HG03060 (cell line): ENCODE data around the gene ITPRID2.
"Not testable (repeated sequence)": the region's sequence is repeated elsewhere in the genome, so short reads cannot be mapped to it uniquely, and the experiment has no call there.

ENCODE experiments used
- ATAC-seq: cut with Tn5 transposase; IDR thresholded peaks from one replicate; pipeline ENCODE4 v1.9.1; 2021; ENCODE audit warnings: low read depth, moderate number of reproducible peaks; ENCODE audit not compliant: unreplicated experiment

The ITPRID2 gene

DNA sequence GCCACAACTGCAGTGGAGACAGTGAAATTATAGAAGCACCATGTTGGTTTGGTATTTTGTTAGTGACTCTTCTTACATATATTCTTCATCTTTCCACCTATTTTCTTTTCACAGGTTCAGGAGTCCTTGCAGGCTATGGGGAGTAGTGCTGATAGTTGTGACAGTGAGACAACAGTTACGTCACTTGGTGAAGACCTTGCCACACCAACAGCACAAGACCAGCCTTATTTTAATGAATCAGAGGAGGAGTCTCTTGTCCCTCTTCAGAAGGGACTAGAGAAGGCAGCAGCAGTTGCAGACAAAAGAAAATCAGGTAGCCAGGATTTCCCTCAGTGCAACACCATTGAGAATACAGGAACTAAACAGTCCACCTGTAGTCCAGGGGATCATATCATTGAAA lies 23.6 kb downstream of the ITPRID2 start:
- ATAC-seq = no peak

DNA sequence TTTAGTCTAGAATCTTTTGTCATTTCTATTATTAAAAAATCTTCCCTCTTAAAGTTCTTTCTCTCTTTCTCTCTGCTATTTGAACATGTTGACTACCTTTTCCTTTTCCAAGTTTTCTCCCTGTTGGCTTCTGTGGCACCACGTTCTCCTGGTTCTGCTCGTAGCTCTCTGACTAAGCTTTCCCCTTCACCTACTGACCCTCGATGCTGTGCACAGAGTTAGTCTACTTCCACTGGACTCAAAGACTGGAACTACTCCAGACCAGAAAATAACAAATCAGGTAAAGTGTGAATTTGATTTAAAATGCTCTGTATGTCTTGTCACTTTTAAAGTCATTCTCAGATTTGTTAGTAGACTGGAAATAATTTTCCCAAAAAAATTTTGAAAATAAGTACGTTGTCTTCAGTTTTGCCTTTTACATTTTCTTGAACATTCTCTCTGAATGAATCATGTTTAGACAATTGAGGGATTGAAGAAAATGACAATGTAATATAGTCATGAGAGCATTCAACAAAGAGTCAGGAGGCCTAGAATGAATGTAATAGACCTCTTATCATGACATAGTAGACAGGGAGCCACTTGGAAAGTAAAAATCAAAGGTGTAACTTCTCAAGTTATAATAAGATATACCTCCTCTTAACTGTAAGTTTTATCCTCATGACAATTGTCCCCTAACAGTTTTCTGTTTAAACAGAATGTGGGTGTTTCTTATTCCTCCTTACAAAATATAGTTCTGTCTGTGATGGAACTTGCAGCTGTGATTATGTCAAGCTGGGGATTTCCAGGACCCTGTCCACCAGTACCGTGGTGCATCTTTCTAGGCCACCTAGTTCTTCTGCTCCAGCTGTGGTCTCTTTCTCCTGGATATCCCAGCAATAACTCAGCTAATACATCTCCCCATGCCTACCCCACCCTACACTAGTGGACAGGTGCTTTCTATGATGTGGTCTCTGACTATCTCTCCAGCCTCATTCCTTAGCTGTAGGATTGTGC lies 25.5 kb downstream of the ITPRID2 start:
- ATAC-seq = no peak

DNA sequence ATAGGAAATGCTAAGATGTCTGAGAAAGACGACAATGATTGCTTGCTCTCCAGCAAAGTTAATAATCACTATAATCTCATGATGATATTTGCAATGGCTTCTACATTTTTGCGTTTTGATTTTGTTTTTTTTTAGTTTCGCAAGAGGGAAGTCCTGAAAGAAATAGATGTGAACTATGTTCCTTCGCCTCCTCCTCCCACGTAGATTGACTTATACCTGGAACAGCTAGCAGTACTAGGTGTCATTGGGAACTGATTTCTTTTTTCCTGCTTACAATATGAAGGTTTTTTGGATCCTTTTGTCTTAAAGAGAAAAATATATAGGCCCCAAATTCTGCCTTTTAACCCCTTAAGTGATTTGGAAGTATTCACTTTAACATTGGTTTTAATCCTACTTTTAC lies 26.7 kb downstream of the ITPRID2 start:
- no peak for ATAC-seq

DNA sequence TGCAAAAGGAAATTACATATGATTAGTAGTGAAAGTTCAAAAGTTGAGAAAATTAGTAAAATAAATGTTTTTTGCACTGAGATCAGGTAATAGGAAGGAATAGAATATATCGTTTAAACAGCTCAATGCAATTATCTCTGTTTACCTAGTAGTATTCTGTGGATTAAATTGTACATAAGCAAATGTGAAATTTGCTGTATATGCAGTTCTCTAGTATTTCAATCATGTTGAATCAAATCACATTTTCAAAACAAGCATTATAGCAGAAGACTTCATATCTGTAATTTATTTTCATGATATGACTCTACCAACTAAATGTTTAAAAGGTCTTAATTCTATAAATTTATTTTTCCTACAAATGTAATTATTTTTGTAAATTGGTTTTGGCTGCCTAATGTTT lies 31.6 kb downstream of the ITPRID2 start:
- no peak for ATAC-seq

DNA sequence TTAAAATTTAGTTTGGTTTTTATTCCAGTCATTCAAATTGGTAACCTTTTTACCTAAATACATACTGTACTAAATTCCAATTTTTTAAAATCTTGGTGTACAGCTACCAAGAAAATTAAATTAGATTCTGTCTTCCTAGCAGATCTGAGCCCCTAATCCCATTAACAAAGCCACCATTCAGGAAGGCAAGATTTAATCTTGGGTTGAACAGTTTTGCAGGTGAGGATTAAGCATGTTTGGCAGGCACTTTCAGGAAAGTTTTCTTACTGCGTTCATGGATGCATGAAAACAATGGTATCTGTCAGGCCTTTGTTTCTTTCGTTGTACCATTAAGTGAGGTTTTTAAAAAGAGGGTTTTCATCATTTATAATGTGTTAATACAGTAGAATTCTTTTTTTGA lies 32.8 kb downstream of the ITPRID2 start:
- ATAC-seq = no peak

DNA sequence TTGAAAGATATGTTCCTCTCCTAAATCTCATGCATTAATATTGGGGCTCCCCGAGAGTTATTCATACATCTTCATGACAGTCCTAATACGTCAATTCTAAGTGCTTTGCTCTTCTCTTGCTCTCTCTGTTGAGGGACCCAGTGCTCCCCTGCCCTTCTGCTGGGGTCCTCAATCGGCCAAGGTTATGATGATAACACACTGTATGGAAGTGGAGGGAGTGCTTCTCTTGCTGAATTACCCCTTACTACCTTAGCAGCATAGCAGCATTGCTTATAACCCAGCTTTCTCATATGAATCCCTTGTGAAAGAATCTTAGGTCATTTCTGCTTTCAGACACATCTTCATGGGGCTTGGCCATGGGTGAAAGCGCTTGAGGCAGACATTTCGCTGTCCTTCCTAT lies 43.2 kb downstream of the ITPRID2 start:
- no peak for ATAC-seq

DNA sequence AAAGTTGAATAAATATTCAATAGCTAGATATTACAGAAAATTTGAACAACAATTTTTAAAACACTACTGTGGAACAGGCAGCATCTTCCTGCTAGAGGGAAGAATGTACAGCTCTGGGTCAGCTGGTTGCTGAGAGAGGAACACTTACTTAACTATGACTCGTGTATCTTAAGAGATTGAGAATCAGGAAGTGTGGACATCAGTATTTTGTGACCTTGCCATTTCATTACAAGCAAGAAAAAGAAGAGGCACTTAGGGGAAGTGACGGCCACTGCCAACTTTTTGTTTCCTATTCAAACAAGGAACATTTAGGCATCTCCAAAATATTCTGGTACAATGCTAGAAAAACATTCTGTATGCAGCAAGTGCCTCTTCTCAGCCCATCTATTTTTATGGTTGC lies 45.9 kb downstream of the ITPRID2 start:
- no peak for ATAC-seq

DNA sequence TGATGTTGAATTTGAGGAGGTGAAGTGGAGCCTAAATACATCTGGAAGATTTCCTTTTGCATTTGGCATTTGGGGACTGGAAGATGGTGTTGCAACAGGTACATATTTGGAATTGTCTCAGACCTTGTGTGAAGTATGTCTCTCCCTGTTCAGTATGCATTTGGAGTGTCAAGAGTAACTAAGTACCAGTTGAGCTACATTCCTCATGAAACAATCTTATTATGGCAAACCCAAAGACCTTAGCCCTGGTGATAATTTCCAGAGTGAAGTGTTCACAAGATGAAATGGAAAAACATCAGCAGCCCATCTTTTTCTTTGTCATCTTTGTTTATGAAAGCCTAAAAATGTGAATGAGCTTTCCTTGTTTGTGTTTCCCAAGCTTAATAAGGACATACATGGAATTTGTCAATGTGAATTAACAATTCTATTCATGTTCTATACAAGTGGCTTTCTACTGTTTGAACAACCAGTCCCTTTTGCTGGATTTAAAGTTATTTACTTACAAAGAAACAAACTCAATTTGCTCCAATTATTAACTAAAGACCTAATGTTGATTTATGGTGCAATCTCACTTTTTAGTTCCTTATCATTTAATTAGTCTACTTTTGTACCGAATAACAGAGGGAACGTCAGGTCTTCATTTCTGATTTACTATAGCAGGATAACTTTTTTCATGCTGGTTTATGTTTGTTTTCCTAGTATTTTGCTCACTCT lies 52.0 kb downstream of the ITPRID2 start:
- no peak for ATAC-seq

DNA sequence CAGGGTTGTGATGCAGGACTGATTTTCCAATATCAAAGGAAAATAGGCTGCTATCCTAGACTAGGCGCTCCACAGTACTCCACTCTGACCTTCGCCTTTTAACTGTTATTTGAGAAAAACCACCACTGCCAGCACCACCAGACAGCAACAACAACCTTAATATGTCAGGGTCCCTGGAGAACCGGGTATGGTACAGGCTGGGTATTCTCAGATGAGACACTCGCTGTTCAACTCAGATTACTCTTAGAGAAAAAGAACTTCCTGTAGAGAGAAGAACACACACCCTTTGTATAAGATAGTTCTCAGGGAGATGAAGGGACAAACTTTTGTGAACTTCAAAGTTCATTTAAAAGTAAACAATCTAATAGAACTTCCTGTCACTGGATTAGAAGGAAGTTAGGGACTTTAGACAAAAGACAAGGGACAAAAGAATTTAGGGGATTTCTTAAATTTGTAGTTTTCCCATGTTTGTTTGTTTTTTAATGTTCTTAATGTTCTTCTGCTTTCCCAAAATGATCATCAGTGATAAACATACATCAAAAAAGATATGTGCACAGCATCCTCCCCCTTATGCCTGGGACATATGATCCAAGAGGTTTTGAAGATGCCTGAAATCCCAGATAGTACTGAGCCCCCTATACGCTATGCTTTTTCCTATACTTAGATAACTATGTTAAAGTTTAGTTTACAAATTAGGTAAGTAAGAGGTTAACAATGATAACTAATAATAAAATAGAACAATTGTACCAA lies 52.8 kb downstream of the ITPRID2 start:
- no peak for ATAC-seq

DNA sequence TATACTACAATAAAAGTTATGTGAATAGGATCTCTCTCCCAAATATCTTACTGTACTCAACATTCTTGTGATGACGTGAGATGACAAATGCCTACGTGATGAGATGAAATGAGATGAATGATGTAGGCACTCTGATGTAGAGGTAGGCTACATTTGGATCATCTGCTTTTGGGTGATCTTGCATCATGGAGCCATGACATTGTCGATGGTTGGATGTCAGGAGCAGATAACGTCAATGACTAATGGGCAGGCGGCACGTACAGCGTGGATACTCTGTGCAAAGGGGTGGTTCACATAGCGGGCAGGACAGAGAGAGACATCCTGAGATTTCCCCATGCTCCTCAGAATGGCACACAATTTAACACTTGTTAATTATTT lies 53.4 kb downstream of the ITPRID2 start:
- ATAC-seq = no peak

DNA sequence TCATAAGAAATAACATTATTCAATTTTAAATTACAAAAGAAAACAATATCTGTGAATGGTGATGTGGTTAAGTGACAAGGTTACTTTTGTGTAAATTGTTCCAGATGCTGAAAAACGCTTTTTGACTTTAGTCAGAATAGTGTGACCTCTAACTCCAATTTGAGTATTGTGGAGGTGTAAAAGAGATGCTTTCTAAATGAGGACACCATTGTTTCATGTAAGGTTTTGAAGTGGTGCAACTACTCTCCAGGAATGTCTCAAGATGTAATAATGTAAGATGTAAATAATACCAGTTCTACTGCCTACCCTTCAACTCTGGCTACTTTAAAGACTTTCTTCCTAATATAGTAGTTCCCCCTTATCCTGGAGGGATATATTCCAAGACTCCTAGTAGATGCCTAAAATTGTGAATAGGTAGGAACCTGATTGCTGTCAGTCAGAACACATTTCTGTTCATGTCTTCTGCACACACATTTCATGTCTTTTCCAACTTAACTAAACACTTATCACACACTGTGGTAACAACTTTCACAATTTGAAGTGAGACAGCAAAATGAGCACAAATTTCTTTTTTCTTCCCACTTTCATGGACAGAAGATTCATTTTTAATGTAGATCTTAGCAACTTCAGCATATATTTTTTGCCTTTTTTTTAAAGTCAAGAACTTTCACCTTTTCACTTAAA lies 55.1 kb downstream of the ITPRID2 start:
- no peak for ATAC-seq

DNA sequence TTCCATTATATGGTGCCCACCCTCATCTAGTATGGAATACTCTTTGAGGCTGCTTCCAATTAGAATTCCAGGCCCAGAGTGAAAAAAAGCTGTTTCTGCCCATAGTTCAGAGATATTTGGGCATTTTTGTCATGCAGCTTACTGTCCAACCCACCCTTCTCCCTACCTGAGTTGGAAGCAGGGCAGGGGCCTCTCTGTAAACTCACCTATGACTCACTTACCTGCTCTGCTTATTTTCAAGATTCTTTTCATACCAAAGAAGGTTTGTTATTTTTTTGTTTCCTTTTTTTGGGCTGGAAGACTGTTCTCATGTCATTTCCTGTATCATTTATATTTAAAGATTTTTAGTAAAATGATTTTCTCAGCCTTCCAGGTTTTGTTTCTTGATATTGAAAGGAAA lies 55.7 kb downstream of the ITPRID2 start:
- ATAC-seq = no peak

DNA sequence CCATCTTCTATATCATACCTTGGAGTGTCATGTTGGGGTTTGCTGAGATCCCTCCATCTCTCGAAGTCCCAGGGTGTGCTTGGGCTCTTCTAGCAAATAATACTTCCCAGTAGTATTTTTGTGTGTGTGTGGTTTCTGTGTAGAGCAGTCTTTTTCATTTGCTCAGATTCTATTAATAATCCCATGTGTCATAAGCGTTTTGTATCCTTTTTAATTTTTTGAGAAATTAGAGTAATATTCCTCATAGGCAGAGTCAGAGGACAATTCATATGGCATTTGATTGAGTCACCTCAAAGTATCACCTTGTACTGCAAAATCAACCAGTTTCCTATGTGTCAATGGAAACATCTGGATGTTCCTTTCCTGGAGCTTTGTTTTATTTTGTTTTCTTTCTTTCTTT lies 56.7 kb downstream of the ITPRID2 start:
- no peak for ATAC-seq

DNA sequence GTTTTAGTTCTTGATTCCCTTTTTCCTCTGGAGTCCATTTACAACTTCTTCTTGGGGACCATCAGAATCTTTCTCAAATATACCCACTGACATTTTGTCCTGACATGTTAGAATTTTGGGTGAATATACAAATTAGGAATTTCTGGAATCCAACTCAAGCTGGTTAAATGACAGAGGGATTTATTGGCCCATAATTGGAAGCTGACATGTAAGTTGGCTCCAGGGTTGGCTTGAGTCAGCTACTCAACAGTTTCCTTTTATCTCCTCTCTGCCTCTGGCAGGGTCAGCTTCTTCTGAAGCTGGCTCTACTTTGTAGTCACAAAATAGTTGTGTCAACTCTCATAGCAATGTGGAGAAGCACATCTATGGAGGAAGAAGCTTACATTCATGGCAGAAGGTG lies 57.5 kb downstream of the ITPRID2 start:
- no peak for ATAC-seq

DNA sequence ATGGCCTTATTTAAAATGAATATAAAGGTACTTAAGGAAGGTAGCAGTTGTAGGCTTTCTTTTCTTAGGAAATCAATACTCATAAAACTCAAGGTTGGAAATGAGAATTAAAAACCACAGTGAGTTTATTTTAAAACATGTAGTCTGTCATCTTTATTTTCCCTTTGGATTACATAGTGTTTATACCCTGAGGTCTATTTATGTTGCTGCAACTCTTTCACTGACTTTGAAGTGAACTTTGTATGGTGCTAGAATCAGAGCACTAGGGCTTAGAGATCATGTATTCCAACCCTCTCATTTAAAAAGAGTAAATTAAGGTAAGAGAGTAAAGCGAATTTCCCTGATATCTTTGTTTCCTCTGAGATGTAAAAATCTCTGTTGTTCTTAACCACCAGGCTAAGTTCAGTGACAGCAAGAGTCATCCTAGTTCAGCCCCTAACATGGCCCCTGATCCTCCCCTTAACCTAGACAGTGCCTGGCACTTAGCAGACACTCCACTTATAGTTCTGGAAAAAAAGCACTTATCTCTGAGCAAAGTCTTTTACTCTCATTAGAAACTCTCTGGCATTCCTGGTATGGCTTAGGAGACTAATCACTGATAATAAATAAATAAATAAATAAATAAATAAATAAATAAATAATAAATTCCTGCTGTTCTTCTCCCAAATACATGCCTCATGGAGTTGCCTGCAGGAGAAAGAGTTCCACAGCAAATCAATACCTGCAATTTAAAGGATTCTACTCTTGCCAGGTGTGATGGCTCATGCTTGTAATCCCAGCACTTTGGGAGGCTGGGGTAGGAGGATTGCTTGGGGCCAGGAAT lies 61.1 kb downstream of the ITPRID2 start:
- no peak for ATAC-seq

DNA sequence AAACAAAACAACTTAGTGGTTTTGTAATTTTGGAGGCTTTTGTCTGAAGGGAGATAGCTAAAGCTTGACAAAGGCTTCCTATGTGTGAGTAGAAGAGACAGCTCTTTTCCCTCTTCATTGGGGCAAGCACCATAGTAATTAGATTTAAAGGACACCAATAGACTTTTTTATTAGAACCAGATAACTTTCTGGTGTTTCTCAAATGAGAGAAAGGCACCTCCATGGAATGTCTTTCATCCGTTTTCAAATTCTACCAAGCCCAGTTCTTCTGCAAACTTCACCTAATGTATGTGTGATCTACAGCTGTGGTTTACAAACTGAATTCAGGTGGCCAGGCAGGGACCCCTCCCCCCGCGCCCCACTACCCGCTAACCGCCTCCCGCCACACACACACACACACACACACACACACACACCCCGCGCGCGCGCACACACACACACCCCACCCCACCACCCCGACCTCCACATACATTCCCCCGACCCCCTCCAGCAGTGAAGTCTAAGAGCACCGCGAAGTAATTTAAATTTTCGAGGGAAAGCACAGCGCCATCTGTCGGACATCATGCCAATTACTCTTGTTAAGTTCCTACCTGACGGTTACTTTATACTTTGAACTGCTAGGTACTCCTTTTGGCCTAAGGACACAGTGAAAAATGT lies 62.5 kb downstream of the ITPRID2 start:
- ATAC-seq = peak; percentile 73

DNA sequence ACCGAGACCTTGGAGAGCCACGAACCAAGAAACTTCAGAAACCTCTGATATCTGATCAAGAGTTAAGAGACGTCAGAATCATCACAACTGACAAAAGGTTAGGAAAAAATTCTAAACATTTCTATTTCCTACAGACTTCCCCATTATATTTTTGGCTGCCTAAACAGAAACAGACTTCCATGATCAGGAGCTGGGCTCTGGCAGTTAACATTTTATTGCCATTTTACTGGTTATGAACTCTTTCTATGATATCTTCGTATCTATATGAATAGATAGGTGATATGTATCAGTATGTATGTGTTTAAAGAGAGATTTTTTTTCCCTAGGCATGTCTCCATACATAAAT lies 63.0 kb downstream of the ITPRID2 start:
- no peak for ATAC-seq

DNA sequence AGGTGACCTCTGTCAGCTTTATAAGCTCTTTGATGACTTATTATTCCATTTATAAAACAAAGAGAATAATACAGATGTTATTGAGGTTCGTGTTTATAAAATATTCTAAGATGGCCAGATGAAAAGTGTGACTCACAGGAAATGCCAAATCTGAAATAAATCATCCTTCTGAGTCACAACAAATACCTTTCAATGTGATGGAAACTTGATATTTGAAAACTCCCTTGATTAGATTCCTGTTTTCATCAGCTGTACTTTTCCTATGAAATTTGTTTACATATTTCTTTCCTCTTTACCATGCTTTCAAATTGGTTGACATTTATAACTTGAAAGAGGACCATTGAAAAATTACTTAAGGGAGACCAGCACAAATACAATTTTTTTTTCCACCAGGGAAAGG lies 63.5 kb downstream of the ITPRID2 start:
- no peak for ATAC-seq

DNA sequence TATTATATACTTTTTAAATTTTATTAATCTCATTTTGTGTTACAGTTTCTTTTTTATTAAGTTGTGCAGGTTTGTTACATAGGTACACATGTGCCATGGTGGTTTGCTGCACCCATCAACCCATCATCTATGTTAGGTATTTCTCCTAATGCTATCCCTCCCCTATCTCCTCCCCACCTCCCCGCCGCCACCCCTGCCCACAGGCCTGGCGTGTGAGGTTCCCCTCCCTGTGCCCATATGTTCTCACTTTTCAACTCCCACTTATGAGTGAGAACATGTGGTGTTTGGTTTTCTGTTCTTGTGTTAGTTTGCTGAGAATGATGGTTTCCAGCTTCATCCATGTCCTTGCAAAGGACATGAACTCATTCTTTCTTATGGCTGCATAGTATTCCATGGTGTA lies 64.3 kb downstream of the ITPRID2 start:
- ATAC-seq = not testable (repeated sequence)
